ENCODE results near the gene TRAPPC13.

Gene TRAPPC13

DNA sequence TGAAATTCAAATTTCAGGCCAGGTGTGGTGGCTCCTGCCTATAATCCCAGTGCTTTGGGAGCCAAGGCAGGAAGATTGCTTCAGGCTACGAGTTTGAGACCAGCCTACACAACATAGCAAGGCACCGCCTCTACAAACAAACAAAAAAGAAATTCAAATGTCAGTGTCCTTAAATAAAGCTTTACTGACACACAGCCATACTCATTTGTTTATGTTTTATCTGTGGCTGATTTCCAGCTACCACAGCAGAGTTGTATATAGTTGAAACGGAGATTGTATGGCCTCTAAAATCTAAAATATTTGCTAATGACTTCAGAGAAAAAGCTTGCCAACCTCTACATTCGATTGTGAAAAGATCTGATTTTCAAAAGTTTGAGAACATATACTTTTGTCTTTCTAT lies 15.4 kb downstream of the TRAPPC13 start:
- no peak overlapping the region for H3K4me3 ChIP-seq (ENCODE audit: insufficient read depth in 1 of 2, low read depth in 1 of 2, low read length in 2 of 2)
- H3K23ac ChIP-seq (ENCODE audit: low read length in 2 of 2): no peak overlapping the region
- no peaks in the 10 kb centered on the region for H3K9me3 ChIP-seq (ENCODE audit: control insufficient read depth, low read length)
- DNase-seq: peak; percentile 2
- H3K27ac ChIP-seq (ENCODE audit: low read length, poor library complexity, severe bottlenecking): no peak overlapping the region
- no peak overlapping the region for H3K18ac ChIP-seq (ENCODE audit: low read depth in 1 of 2, low read length in 2 of 2)
- no peaks in the 10 kb centered on the region for H3K4me1 ChIP-seq (ENCODE audit: control insufficient read depth, insufficient read depth, low read depth, low read length)
- H3K14ac ChIP-seq (ENCODE audit: low read length in 2 of 2): no peak overlapping the region
- no peak overlapping the region for H3K9ac ChIP-seq (ENCODE audit: low read length)
- H3K4me2 ChIP-seq (ENCODE audit: low read length, poor library complexity, severe bottlenecking): no peak overlapping the region
- H4K91ac ChIP-seq (ENCODE audit: low read length): no peak overlapping the region
- H3K36me3 ChIP-seq (ENCODE audit: control insufficient read depth in 1 of 2, insufficient read depth in 2 of 2, low read depth in 1 of 2, low read length in 2 of 2): peaks cover 16 to 64% of the 10 kb centered on the region in 2 experiments
- 92% methylated on average over 2 of the region's 4 CpGs for WGBS
- no peak overlapping the region for H2BK5ac ChIP-seq (ENCODE audit: low read depth, low read length, poor library complexity, severe bottlenecking)
- H2BK15ac ChIP-seq (ENCODE audit: low read depth, poor library complexity, severe bottlenecking): no peak overlapping the region
- peaks cover 4% of the 10 kb centered on the region for H3K79me1 ChIP-seq (replicated peaks; ENCODE audit: low read length, poor library complexity, severe bottlenecking)
- H2AK5ac ChIP-seq (ENCODE audit: low read length, severe bottlenecking): no peak overlapping the region
- no peak overlapping the region for H2BK120ac ChIP-seq (ENCODE audit: low read depth, low read length)
- no peaks in the 10 kb centered on the region for H3K27me3 ChIP-seq (ENCODE audit: control insufficient read depth in 1 of 2, insufficient read depth in 1 of 2, low read length in 2 of 2)
- no peak overlapping the region for H2BK12ac ChIP-seq (ENCODE audit: low read length in 2 of 2)
- no peak overlapping the region for H4K8ac ChIP-seq (ENCODE audit: low read length)
- no peak overlapping the region for H3K4ac ChIP-seq (ENCODE audit: low read depth in 1 of 2, low read length in 2 of 2)
- H2AFZ ChIP-seq (ENCODE audit: low read depth, low read length): no peak overlapping the region

GRCh38 chr5:65646938-65647337 lies 22.1 kb downstream of the TRAPPC13 start:
- Histone ChIP-seq H3K27ac (ENCODE audit: low read length, poor library complexity, severe bottlenecking) (no peak overlapping the region), H3K18ac (ENCODE audit: low read depth in 1 of 2, low read length in 2 of 2) (no peak overlapping the region), H2BK12ac (ENCODE audit: low read length in 2 of 2) (no peak overlapping the region), H2AK5ac (ENCODE audit: low read length, severe bottlenecking) (no peak overlapping the region), H3K27me3 (ENCODE audit: control insufficient read depth in 1 of 2, insufficient read depth in 1 of 2, low read length in 2 of 2) (no peaks in the 10 kb centered on the region), H3K4me2 (ENCODE audit: low read length, poor library complexity, severe bottlenecking) (no peak overlapping the region), H4K91ac (ENCODE audit: low read length) (no peak overlapping the region), H2BK15ac (ENCODE audit: low read depth, poor library complexity, severe bottlenecking) (no peak overlapping the region), H3K79me1 (replicated peaks; ENCODE audit: low read length, poor library complexity, severe bottlenecking) (peaks cover 3% of the 10 kb centered on the region), H3K4me1 (ENCODE audit: control insufficient read depth, insufficient read depth, low read depth, low read length) (no peaks in the 10 kb centered on the region), H2AFZ (ENCODE audit: low read depth, low read length) (no peak overlapping the region), H2BK5ac (ENCODE audit: low read depth, low read length, poor library complexity, severe bottlenecking) (no peak overlapping the region), H3K9me3 (ENCODE audit: control insufficient read depth, low read length) (no peaks in the 10 kb centered on the region), H3K4me3 (ENCODE audit: insufficient read depth in 1 of 2, low read depth in 1 of 2, low read length in 2 of 2) (no peak overlapping the region), H3K36me3 (ENCODE audit: control insufficient read depth in 1 of 2, insufficient read depth in 2 of 2, low read depth in 1 of 2, low read length in 2 of 2) (peaks cover 3 to 52% of the 10 kb centered on the region in 2 experiments), H3K23ac (ENCODE audit: low read length in 2 of 2) (no peak overlapping the region), H4K8ac (ENCODE audit: low read length) (no peak overlapping the region), H2BK120ac (ENCODE audit: low read depth, low read length) (no peak overlapping the region), H3K4ac (ENCODE audit: low read depth in 1 of 2, low read length in 2 of 2) (no peak overlapping the region), H3K9ac (ENCODE audit: low read length) (no peak overlapping the region), H3K14ac (ENCODE audit: low read length in 2 of 2) (no peak overlapping the region)
- DNase-seq: no peak
- 92% methylated on average over 2 of the region's 2 CpGs for WGBS

DNA sequence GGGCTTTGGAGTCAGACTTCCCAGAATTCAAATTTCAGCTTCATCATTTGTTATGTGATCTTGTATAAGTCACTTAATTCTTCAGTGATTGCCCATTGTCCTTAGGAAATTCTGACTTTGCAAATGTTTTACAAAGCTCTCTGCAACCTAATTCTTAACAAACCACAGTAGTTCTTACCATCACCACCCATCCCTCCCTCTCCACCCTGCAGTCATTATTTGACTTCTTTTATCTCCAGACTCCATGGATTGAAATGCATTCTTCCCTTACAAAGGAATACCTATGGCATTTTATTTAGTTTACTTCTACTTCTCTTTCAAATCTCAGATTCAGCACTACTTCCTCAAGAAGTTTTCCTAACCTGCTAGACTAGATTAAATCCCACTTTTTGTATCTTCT lies 23.1 kb downstream of the TRAPPC13 start:
- H2BK15ac ChIP-seq (ENCODE audit: low read depth, poor library complexity, severe bottlenecking): no peak overlapping the region
- H3K23ac ChIP-seq (ENCODE audit: low read length in 2 of 2): no peak overlapping the region
- H2BK120ac ChIP-seq (ENCODE audit: low read depth, low read length): no peak overlapping the region
- no peak overlapping the region for H3K4ac ChIP-seq (ENCODE audit: low read depth in 1 of 2, low read length in 2 of 2)
- peaks cover 1% of the 10 kb centered on the region for H3K79me1 ChIP-seq (replicated peaks; ENCODE audit: low read length, poor library complexity, severe bottlenecking)
- H3K4me3 ChIP-seq (ENCODE audit: insufficient read depth in 1 of 2, low read depth in 1 of 2, low read length in 2 of 2): no peak overlapping the region
- no peaks in the 10 kb centered on the region for H3K4me1 ChIP-seq (ENCODE audit: control insufficient read depth, insufficient read depth, low read depth, low read length)
- no peak overlapping the region for H2AFZ ChIP-seq (ENCODE audit: low read depth, low read length)
- no peak overlapping the region for H3K27ac ChIP-seq (ENCODE audit: low read length, poor library complexity, severe bottlenecking)
- H2BK12ac ChIP-seq (ENCODE audit: low read length in 2 of 2): no peak overlapping the region
- peaks cover 3 to 58% of the 10 kb centered on the region in 2 experiments for H3K36me3 ChIP-seq (ENCODE audit: control insufficient read depth in 1 of 2, insufficient read depth in 2 of 2, low read depth in 1 of 2, low read length in 2 of 2)
- no peaks in the 10 kb centered on the region for H3K9me3 ChIP-seq (ENCODE audit: control insufficient read depth, low read length)
- no peak overlapping the region for H3K9ac ChIP-seq (ENCODE audit: low read length)
- no peaks in the 10 kb centered on the region for H3K27me3 ChIP-seq (ENCODE audit: control insufficient read depth in 1 of 2, insufficient read depth in 1 of 2, low read length in 2 of 2)
- no peak overlapping the region for H4K91ac ChIP-seq (ENCODE audit: low read length)
- no peak overlapping the region for H3K18ac ChIP-seq (ENCODE audit: low read depth in 1 of 2, low read length in 2 of 2)
- no peak overlapping the region for H3K4me2 ChIP-seq (ENCODE audit: low read length, poor library complexity, severe bottlenecking)
- no peak overlapping the region for H2BK5ac ChIP-seq (ENCODE audit: low read depth, low read length, poor library complexity, severe bottlenecking)
- no peak for DNase-seq
- H4K8ac ChIP-seq (ENCODE audit: low read length): no peak overlapping the region
- no peak overlapping the region for H3K14ac ChIP-seq (ENCODE audit: low read length in 2 of 2)
- no peak overlapping the region for H2AK5ac ChIP-seq (ENCODE audit: low read length, severe bottlenecking)

DNA sequence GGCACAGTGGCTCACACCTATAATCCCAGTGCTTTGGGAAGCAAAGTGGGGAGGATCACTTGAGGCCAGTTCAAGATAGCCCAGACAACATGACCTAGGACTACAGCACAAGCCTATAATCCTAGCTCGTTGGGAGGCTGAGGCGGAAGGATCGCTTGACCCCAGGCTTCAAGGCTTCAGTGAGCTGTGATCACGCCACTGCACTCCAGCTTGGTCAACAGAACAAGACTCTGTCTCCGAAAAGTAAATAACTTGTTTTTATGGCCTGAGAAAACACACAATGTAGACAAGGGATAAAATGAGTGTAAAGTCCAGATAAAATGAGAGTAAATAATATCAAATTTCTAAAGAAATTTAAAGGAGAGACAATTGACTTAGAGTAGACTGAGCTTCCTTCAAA lies 26.3 kb downstream of the TRAPPC13 start:
- no peak overlapping the region for H3K18ac ChIP-seq (ENCODE audit: low read depth in 1 of 2, low read length in 2 of 2)
- no peak overlapping the region for H2BK15ac ChIP-seq (ENCODE audit: low read depth, poor library complexity, severe bottlenecking)
- H3K79me1 ChIP-seq (replicated peaks; ENCODE audit: low read length, poor library complexity, severe bottlenecking): peaks cover 1% of the 10 kb centered on the region
- no peak overlapping the region for H3K27ac ChIP-seq (ENCODE audit: low read length, poor library complexity, severe bottlenecking)
- peaks cover 3 to 64% of the 10 kb centered on the region in 2 experiments for H3K36me3 ChIP-seq (ENCODE audit: control insufficient read depth in 1 of 2, insufficient read depth in 2 of 2, low read depth in 1 of 2, low read length in 2 of 2)
- H2BK120ac ChIP-seq (ENCODE audit: low read depth, low read length): no peak overlapping the region
- WGBS: 88% methylated on average over 4 of the region's 5 CpGs
- no peak overlapping the region for H3K23ac ChIP-seq (ENCODE audit: low read length in 2 of 2)
- no peak overlapping the region for H2BK5ac ChIP-seq (ENCODE audit: low read depth, low read length, poor library complexity, severe bottlenecking)
- no peak overlapping the region for H3K4me2 ChIP-seq (ENCODE audit: low read length, poor library complexity, severe bottlenecking)
- no peaks in the 10 kb centered on the region for H3K9me3 ChIP-seq (ENCODE audit: control insufficient read depth, low read length)
- no peak overlapping the region for H3K14ac ChIP-seq (ENCODE audit: low read length in 2 of 2)
- no peak overlapping the region for H3K9ac ChIP-seq (ENCODE audit: low read length)
- no peak for DNase-seq
- no peaks in the 10 kb centered on the region for H3K4me1 ChIP-seq (ENCODE audit: control insufficient read depth, insufficient read depth, low read depth, low read length)
- no peak overlapping the region for H4K8ac ChIP-seq (ENCODE audit: low read length)
- no peak overlapping the region for H2AFZ ChIP-seq (ENCODE audit: low read depth, low read length)
- H3K4me3 ChIP-seq (ENCODE audit: insufficient read depth in 1 of 2, low read depth in 1 of 2, low read length in 2 of 2): no peak overlapping the region
- no peak overlapping the region for H2BK12ac ChIP-seq (ENCODE audit: low read length in 2 of 2)
- H4K91ac ChIP-seq (ENCODE audit: low read length): no peak overlapping the region
- no peak overlapping the region for H3K4ac ChIP-seq (ENCODE audit: low read depth in 1 of 2, low read length in 2 of 2)
- H2AK5ac ChIP-seq (ENCODE audit: low read length, severe bottlenecking): peak overlapping the region; percentile 62
- no peaks in the 10 kb centered on the region for H3K27me3 ChIP-seq (ENCODE audit: control insufficient read depth in 1 of 2, insufficient read depth in 1 of 2, low read length in 2 of 2)
